CD4-positive, alpha-beta T cell (primary cell): Measurements from ENCODE around the gene CD47. TPM values are rescaled to one million over a fixed set of nuclear protein-coding genes. Genes with fewer than 3 reads are reported as not detected.

Experiments
- ATAC-seq: fragments of 200-7000 bp; cut with Tn5 transposase; one replicate; pipeline ENCODE4 v1.10.0; 2022; ENCODE audit warnings: mild to moderate bottlenecking; ENCODE audit not compliant: poor library complexity
- CTCF ChIA-PET: fragments of 350-600 bp; sonication (Branson Sonifier 250); formaldehyde crosslinking; loops from one replicate; lab custom pipeline; 2021; ENCODE audit warnings: antibody characterized with exemption, inconsistent platforms; lab: Charles Lee
- POLR2A ChIA-PET: fragments of 350-600 bp; sonication (Branson Sonifier 250); formaldehyde crosslinking; loops from one replicate; lab custom pipeline; 2021; ENCODE audit warnings: antibody characterized with exemption, inconsistent platforms; lab: Charles Lee
- DNase-seq, 14 experiments: peaks; one replicate each; pipeline ENCODE4 v3.0.0-alpha.2; 2013 to 2020; ENCODE audit warnings: mixed read lengths in 2 of 14
- H3K27ac ChIP-seq, 2 donors: one replicate each; pipeline versions ENCODE4 v1.5.1 to v1.7.0; 2013; ENCODE audit warnings: low read length in 2 of 2, low read depth in 1 of 2, mild to moderate bottlenecking in 1 of 2
- H3K27me3 ChIP-seq, 2 experiments: 1 replicate in 1 of 2; 2 replicates in 1 of 2; pipeline versions ENCODE4 v1.6.1 to v1.7.0; 2013; ENCODE audit warnings: low read length in 2 of 2, control low read depth in 1 of 2, mild to moderate bottlenecking in 1 of 2, moderate library complexity in 1 of 2; ENCODE audit not compliant: insufficient read depth in 2 of 2, control insufficient read depth in 1 of 2
- H3K36me3 ChIP-seq: one replicate; pipeline ENCODE4 v1.6.1; 2013; ENCODE audit warnings: low read length, control low read depth; ENCODE audit not compliant: insufficient read depth
- H3K4me1 ChIP-seq: one replicate; pipeline ENCODE4 v1.6.1; 2013; ENCODE audit warnings: low read length, control low read depth; ENCODE audit not compliant: insufficient read depth
- H3K4me3 ChIP-seq: one replicate; pipeline ENCODE4 v1.5.1; 2013; ENCODE audit warnings: mild to moderate bottlenecking, low read length, moderate library complexity
- H3K9me3 ChIP-seq, 2 experiments: 1 replicate in 1 of 2; 2 replicates in 1 of 2; pipeline versions ENCODE4 v1.6.1 to v1.7.0; 2013; ENCODE audit warnings: low read length in 2 of 2, mild to moderate bottlenecking in 2 of 2, control low read depth in 1 of 2, moderate library complexity in 1 of 2; ENCODE audit not compliant: control insufficient read depth in 1 of 2, insufficient read depth in 1 of 2
- H3K27ac Mint-ChIP-seq: one replicate; pipeline ENCODE4 v1.8.0; 2020; ENCODE audit warnings: mixed read lengths
- H3K27me3 Mint-ChIP-seq: one replicate; pipeline ENCODE4 v1.8.0; 2021; ENCODE audit warnings: mixed read lengths
- H3K36me3 Mint-ChIP-seq: one replicate; pipeline ENCODE4 v1.8.0; 2021; ENCODE audit warnings: low read depth, mixed read lengths
- H3K4me1 Mint-ChIP-seq: one replicate; pipeline ENCODE4 v1.8.0; 2021; ENCODE audit warnings: low read depth, mixed read lengths
- H3K4me3 Mint-ChIP-seq: one replicate; pipeline ENCODE4 v1.8.0; 2020; ENCODE audit warnings: mild to moderate bottlenecking, mixed read lengths
- H3K9me3 Mint-ChIP-seq: one replicate; pipeline ENCODE4 v1.8.0; 2020; ENCODE audit warnings: mixed read lengths
- intact Hi-C, 2 experiments: fragments of 100-400 bp; cut with DNase I in 1 of 2; cut with micrococcal nuclease in 1 of 2; formaldehyde crosslinking; loops; one replicate each; pipeline versions ENCODE4 v1.15.1 to v1.9.0; 2023 to 2025; cut with DNase I, micrococcal nuclease
- total RNA-seq, 174 experiments: library from RNA in 2 of 174; stranded (reverse) in 2 of 174; gene quantifications; one replicate each; pipeline ENCODE4 v1.2.3 and lab custom pipeline; 2021 to 2026
- TF ChIP-seq, protein P1 (sequence below): fragments of 200-600 bp; IDR thresholded peaks from one replicate; pipeline ENCODE4 v1.8.0; 2022; ENCODE audit warnings: antibody characterized with exemption, mild to moderate bottlenecking

The CD47 gene
- total RNA-seq, 2 experiments from 2014 or later = 166 to 170 TPM

DNA sequence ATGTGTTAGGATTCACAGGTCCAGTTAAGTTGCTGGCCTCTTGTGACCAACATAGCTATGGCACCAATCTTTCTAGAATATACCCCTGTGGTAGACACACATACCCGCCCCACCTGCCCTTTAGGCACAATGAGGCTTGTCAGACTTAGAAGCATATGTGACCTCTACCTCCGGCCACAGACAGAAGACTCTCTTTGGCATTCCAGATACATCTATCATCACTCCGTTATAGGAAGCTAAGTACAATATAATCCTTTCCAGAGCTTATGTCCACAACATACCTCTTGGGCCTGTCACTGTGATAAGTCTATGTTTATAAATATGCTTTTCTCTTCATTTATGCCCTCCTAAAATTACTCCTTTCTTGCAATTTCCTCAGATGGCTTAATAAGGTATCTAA is 39.8 kb downstream of the CD47 start:
- ChIA-PET CTCF (no interaction called here), POLR2A (no interaction called here)
- no peaks in the 10 kb centered on the region for H3K9me3 ChIP-seq
- intact Hi-C loops = loop anchor here (5.0 to 10.0 kb wide), 2 partner anchors 36 to 354 kb away; no protein-coding TSS in a partner anchor
- no peak overlapping the region for H3K4me3 ChIP-seq
- DNase-seq (no peak), ATAC-seq (no peak)
- H3K27ac Mint-ChIP-seq = peak overlapping the region; percentile 49
- peaks cover 89% of the 10 kb centered on the region for H3K36me3 ChIP-seq
- peaks cover 95% of the 10 kb centered on the region for H3K36me3 Mint-ChIP-seq
- peaks cover 11% of the 10 kb centered on the region for H3K4me1 ChIP-seq
- no peaks in the 10 kb centered on the region for H3K9me3 Mint-ChIP-seq
- H3K4me3 Mint-ChIP-seq = no peak overlapping the region
- TF ChIP-seq, protein P1, sequence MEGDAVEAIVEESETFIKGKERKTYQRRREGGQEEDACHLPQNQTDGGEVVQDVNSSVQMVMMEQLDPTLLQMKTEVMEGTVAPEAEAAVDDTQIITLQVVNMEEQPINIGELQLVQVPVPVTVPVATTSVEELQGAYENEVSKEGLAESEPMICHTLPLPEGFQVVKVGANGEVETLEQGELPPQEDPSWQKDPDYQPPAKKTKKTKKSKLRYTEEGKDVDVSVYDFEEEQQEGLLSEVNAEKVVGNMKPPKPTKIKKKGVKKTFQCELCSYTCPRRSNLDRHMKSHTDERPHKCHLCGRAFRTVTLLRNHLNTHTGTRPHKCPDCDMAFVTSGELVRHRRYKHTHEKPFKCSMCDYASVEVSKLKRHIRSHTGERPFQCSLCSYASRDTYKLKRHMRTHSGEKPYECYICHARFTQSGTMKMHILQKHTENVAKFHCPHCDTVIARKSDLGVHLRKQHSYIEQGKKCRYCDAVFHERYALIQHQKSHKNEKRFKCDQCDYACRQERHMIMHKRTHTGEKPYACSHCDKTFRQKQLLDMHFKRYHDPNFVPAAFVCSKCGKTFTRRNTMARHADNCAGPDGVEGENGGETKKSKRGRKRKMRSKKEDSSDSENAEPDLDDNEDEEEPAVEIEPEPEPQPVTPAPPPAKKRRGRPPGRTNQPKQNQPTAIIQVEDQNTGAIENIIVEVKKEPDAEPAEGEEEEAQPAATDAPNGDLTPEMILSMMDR = no peak
- no peaks in the 10 kb centered on the region for H3K27me3 ChIP-seq
- H3K4me1 Mint-ChIP-seq = peaks cover 58% of the 10 kb centered on the region
- H3K27me3 Mint-ChIP-seq = no peaks in the 10 kb centered on the region
- no peak overlapping the region for H3K27ac ChIP-seq

DNA sequence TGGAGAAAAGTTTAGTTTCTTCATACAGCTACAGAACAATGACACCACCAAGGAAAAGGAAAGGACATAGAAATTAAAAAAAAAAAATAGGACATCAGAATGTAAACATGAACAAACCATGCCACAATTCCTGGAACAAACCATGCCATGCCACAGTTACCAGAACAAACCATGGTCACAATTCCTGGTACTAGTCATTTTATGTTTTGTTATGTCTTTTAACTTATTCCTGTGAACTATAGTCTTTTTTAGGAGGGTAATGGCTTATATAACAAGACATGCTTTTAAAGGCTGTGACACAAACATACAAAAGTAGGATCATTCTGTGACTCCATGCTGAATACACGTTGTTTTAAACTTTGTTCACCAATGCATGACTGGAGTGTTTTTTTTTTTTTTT is 42.8 kb downstream of the CD47 start:
- H3K27ac Mint-ChIP-seq = no peak overlapping the region
- no peak for ATAC-seq
- Histone ChIP-seq H3K9me3 (no peaks in the 10 kb centered on the region), H3K27me3 (no peaks in the 10 kb centered on the region), H3K27ac (no peak overlapping the region), H3K36me3 (peaks cover 71% of the 10 kb centered on the region), H3K4me1 (peaks cover 4% of the 10 kb centered on the region), H3K4me3 (no peak overlapping the region)
- H3K4me3 Mint-ChIP-seq = no peak overlapping the region
- no peak for DNase-seq
- peaks cover 91% of the 10 kb centered on the region for H3K36me3 Mint-ChIP-seq
- POLR2A ChIA-PET = no interaction called here
- H3K4me1 Mint-ChIP-seq = peaks cover 52% of the 10 kb centered on the region
- CTCF ChIA-PET = no interaction called here
- no peaks in the 10 kb centered on the region for H3K9me3 Mint-ChIP-seq
- TF ChIP-seq, protein P1 = no peak
- intact Hi-C loops = no loop called here
- no peaks in the 10 kb centered on the region for H3K27me3 Mint-ChIP-seq

DNA sequence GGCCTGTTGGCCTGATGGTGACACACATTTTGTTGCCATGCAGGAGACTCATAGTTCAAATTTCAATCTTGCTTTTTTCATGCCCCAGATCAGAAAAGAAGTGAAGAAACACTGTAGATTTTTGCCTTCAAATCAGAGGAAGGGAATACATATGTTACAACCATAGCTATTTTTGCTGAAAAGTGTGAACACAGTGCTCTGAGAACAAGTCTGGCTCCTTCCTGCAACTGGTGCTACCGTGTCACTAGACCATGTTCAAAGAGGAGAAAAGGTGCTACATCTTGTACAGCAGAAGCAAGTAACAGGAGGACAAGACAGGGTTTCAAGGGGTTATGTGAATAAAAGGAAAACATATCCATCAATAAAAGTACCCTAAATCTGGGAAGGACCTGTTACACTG is 44.6 kb downstream of the CD47 start:
- H3K4me3 ChIP-seq = no peak overlapping the region
- Mint-ChIP-seq H3K27ac (peak overlapping the region; percentile 65), H3K4me3 (no peak overlapping the region), H3K36me3 (peaks cover 89% of the 10 kb centered on the region), H3K27me3 (no peaks in the 10 kb centered on the region), H3K9me3 (no peaks in the 10 kb centered on the region), H3K4me1 (peaks cover 46% of the 10 kb centered on the region)
- ChIA-PET POLR2A (interaction anchor here (0.5 kb wide), 1 partner anchor 40 kb away, joined by 3 read pairs; no protein-coding TSS in a partner anchor), CTCF (interaction anchor here (0.5 kb wide), 1 partner anchor 17 kb away, joined by 3 read pairs; no protein-coding TSS in a partner anchor)
- no peaks in the 10 kb centered on the region for H3K9me3 ChIP-seq
- no peak for DNase-seq
- no peaks in the 10 kb centered on the region for H3K27me3 ChIP-seq
- H3K4me1 ChIP-seq = no peaks in the 10 kb centered on the region
- intact Hi-C loops = no loop called here
- ATAC-seq = no peak
- H3K27ac ChIP-seq = no peak overlapping the region
- H3K36me3 ChIP-seq = peaks cover 71% of the 10 kb centered on the region
- TF ChIP-seq, protein P1 = no peak
